Measurements from ENCODE around the gene CCDC183. TPM values are rescaled to one million over a fixed set of nuclear protein-coding genes. Genes with fewer than 3 reads are reported as not detected.

CCDC183 gene
- total and polyA plus RNA-seq, 2 donors from 2014 or later, result 0.88 to 3.1 TPM

GRCh38 chr9:136769710-136770191, 26.4 kb upstream of the CCDC183 start:
- H3K27me3 ChIP-seq (ENCODE audit: control insufficient read depth, insufficient read depth, low read length), result no peaks in the 10 kb centered on the region
- peak in 2 of 5 donors; percentile 41 to 52 for DNase-seq
- H3K27ac ChIP-seq (ENCODE audit: low read depth in 2 of 2, low read length in 2 of 2), result no peak overlapping the region
- TF ChIP-seq CTCF (IDR thresholded peaks at IDR 0.05; ENCODE audit: borderline replicate concordance, extremely low read depth, insufficient read depth), result peak; percentile 70
- FAIRE-seq, result no peak
- no peak overlapping the region for H3K9ac ChIP-seq (ENCODE audit: low read length in 3 of 3)
- intact Hi-C loops (cut with DNase I), result no loop called here
- no peak overlapping the region for H3K4me3 ChIP-seq (ENCODE audit: low read length in 3 of 3)
- no peaks in the 10 kb centered on the region for H3K9me3 ChIP-seq (ENCODE audit: control insufficient read depth in 2 of 3, insufficient read depth in 1 of 3, low read length in 3 of 3)
- no peaks in the 10 kb centered on the region for H3K4me1 ChIP-seq (ENCODE audit: control insufficient read depth in 2 of 3, insufficient read depth in 2 of 3, low read depth in 1 of 3, low read length in 3 of 3)
- no peaks in the 10 kb centered on the region for H3K36me3 ChIP-seq (ENCODE audit: control insufficient read depth in 2 of 3, insufficient read depth in 3 of 3, low read length in 3 of 3)

GRCh38 chr9:136771907-136772415, 24.2 kb upstream of the CCDC183 start:
- Histone ChIP-seq H3K4me1 (ENCODE audit: control insufficient read depth in 2 of 3, insufficient read depth in 2 of 3, low read depth in 1 of 3, low read length in 3 of 3) (no peaks in the 10 kb centered on the region), H3K36me3 (ENCODE audit: control insufficient read depth in 2 of 3, insufficient read depth in 3 of 3, low read length in 3 of 3) (no peaks in the 10 kb centered on the region), H3K9ac (ENCODE audit: low read length in 3 of 3) (no peak overlapping the region), H3K4me3 (ENCODE audit: low read length in 3 of 3) (no peak overlapping the region), H3K9me3 (ENCODE audit: control insufficient read depth in 2 of 3, insufficient read depth in 1 of 3, low read length in 3 of 3) (no peaks in the 10 kb centered on the region), H3K27ac (ENCODE audit: low read depth in 2 of 2, low read length in 2 of 2) (no peak overlapping the region), H3K27me3 (ENCODE audit: control insufficient read depth, insufficient read depth, low read length) (no peaks in the 10 kb centered on the region)
- FAIRE-seq (no peak), DNase-seq (peak in 1 of 5 donors; percentile 29)
- no peak for TF ChIP-seq CTCF (IDR thresholded peaks at IDR 0.05; ENCODE audit: borderline replicate concordance, extremely low read depth, insufficient read depth)
- intact Hi-C loops (cut with DNase I), result no loop called here

GRCh38 chr9:136773386-136774044, 22.6 kb upstream of the CCDC183 start:
- DNase-seq (peak in 1 of 5 donors; percentile 47), FAIRE-seq (no peak)
- no peaks in the 10 kb centered on the region for H3K27me3 ChIP-seq (ENCODE audit: control insufficient read depth, insufficient read depth, low read length)
- H3K4me3 ChIP-seq (ENCODE audit: low read length in 3 of 3), result no peak overlapping the region
- H3K27ac ChIP-seq (ENCODE audit: low read depth in 2 of 2, low read length in 2 of 2), result no peak overlapping the region
- no peaks in the 10 kb centered on the region for H3K4me1 ChIP-seq (ENCODE audit: control insufficient read depth in 2 of 3, insufficient read depth in 2 of 3, low read depth in 1 of 3, low read length in 3 of 3)
- intact Hi-C loops (cut with DNase I), result no loop called here
- H3K9me3 ChIP-seq (ENCODE audit: control insufficient read depth in 2 of 3, insufficient read depth in 1 of 3, low read length in 3 of 3), result no peaks in the 10 kb centered on the region
- H3K36me3 ChIP-seq (ENCODE audit: control insufficient read depth in 2 of 3, insufficient read depth in 3 of 3, low read length in 3 of 3), result no peaks in the 10 kb centered on the region
- H3K9ac ChIP-seq (ENCODE audit: low read length in 3 of 3), result no peak overlapping the region
- no peak for TF ChIP-seq CTCF (IDR thresholded peaks at IDR 0.05; ENCODE audit: borderline replicate concordance, extremely low read depth, insufficient read depth)

All from kidney (tissue), 14 donors.